GM23338 (cell line): ENCODE data around the gene TTC23. TPM values are rescaled to one million over a fixed set of nuclear protein-coding genes. Genes with fewer than 3 reads are reported as not detected.

Source experiments
- ATAC-seq: fragments of 200-7000 bp; cut with Tn5 transposase; 3 replicates; pipeline ENCODE4 v1.9.1; 2020
- DNase-seq: peaks from one replicate; pipeline ENCODE4 v3.0.0-alpha.2; 2015; ENCODE audit warnings: low spot score
- H2AFZ ChIP-seq: fragments of 200-600 bp; sonication (generic); 2 replicates; pipeline ENCODE4 v1.8.0; 2016; ENCODE audit warnings: antibody characterized with exemption, mild to moderate bottlenecking, moderate library complexity
- H3F3A ChIP-seq: fragments of 200-600 bp; sonication (generic); replicated peaks from 2 replicates; pipeline ENCODE4 v1.8.0; 2017; ENCODE audit warnings: antibody characterized with exemption, mixed run types, low read depth
- H3K27ac ChIP-seq: fragments of 200-600 bp; sonication (generic); 2 replicates; pipeline ENCODE4 v1.6.1; 2016; ENCODE audit warnings: low read depth
- H3K27me3 ChIP-seq: fragments of 200-600 bp; sonication (generic); 2 replicates; pipeline ENCODE4 v1.8.0; 2016; ENCODE audit warnings: mild to moderate bottlenecking, mixed run types, moderate library complexity; ENCODE audit not compliant: insufficient read depth
- H3K36me3 ChIP-seq: fragments of 200-600 bp; sonication (generic); 2 replicates; pipeline ENCODE4 v1.8.0; 2016; ENCODE audit warnings: mild to moderate bottlenecking; ENCODE audit not compliant: insufficient read depth
- H3K4me1 ChIP-seq: fragments of 200-600 bp; sonication (generic); 2 replicates; pipeline ENCODE4 v1.8.0; 2016; ENCODE audit warnings: mild to moderate bottlenecking, moderate library complexity; ENCODE audit not compliant: insufficient read depth
- H3K4me2 ChIP-seq: fragments of 200-600 bp; sonication (generic); 2 replicates; pipeline ENCODE4 v1.7.1; 2017; ENCODE audit warnings: mixed run types
- H3K4me3 ChIP-seq: fragments of 200-600 bp; sonication (generic); 2 replicates; pipeline ENCODE4 v1.6.1; 2016; ENCODE audit warnings: mixed run types
- H3K79me2 ChIP-seq: fragments of 200-600 bp; sonication (generic); replicated peaks from 2 replicates; pipeline ENCODE4 v1.8.0; 2017; ENCODE audit warnings: mild to moderate bottlenecking; ENCODE audit not compliant: insufficient read depth
- H3K9me2 ChIP-seq: fragments of 200-600 bp; sonication (generic); 2 replicates; pipeline ENCODE4 v1.8.0; 2017; ENCODE audit not compliant: insufficient read depth
- H4K20me1 ChIP-seq: fragments of 200-600 bp; sonication (generic); replicated peaks from 2 replicates; pipeline ENCODE4 v1.8.0; 2017; ENCODE audit warnings: mild to moderate bottlenecking; ENCODE audit not compliant: insufficient read depth
- H3K27ac Mint-ChIP-seq: 2 replicates; pipeline ENCODE4 v1.8.0; 2020; ENCODE audit warnings: inconsistent platforms, mild to moderate bottlenecking, moderate library complexity, mixed read lengths
- H3K27me3 Mint-ChIP-seq: 3 replicates; pipeline ENCODE4 v1.8.0; 2022; ENCODE audit warnings: low read depth, mild to moderate bottlenecking, moderate library complexity, mixed read lengths, inconsistent platforms; ENCODE audit not compliant: insufficient read depth, poor library complexity
- H3K36me3 Mint-ChIP-seq: 3 replicates; pipeline ENCODE4 v1.8.0; 2021; ENCODE audit warnings: low read depth, mild to moderate bottlenecking, inconsistent platforms, moderate library complexity, mixed read lengths
- H3K4me1 Mint-ChIP-seq: 3 replicates; pipeline ENCODE4 v1.8.0; 2020; ENCODE audit warnings: mild to moderate bottlenecking, inconsistent platforms, mixed read lengths
- H3K4me3 Mint-ChIP-seq: 3 replicates; pipeline ENCODE4 v1.8.0; 2021; ENCODE audit warnings: moderate library complexity, mild to moderate bottlenecking, inconsistent platforms, mixed read lengths
- H3K9me3 Mint-ChIP-seq: 3 replicates; pipeline ENCODE4 v1.8.0; 2020; ENCODE audit warnings: moderate library complexity, mild to moderate bottlenecking, inconsistent platforms, mixed read lengths
- CREB1 ChIP-seq: fragments of 250-450 bp; sonication (Bioruptor Pico); IDR thresholded peaks from 2 replicates; pipeline ENCODE4 v1.5.0; 2020; ENCODE audit warnings: low read depth, mild to moderate bottlenecking, moderate library complexity
- CTCF ChIP-seq, 2 experiments: fragments of 200-600 bp in 1 of 2; sonication (generic) in 1 of 2; conservative IDR thresholded peaks; 2 replicates each; pipeline versions ENCODE4 v1.5.1 to v1.6.1; 2016 to 2017; ENCODE audit warnings: antibody characterized with exemption in 2 of 2, low read depth in 2 of 2, mild to moderate bottlenecking in 2 of 2, moderate library complexity in 1 of 2
- STAT1 ChIP-seq: IDR thresholded peaks from one replicate; pipeline ENCODE4 v1.6.1; 2016; ENCODE audit warnings: antibody characterized with exemption; ENCODE audit not compliant: unreplicated experiment
- polyA plus RNA-seq: library from polyadenylated mRNA; unstranded; fragments of >200 nt; fragmentation: Nextera tagmentation; extraction: Ambion mirVana; gene quantifications from 2 replicates; pipeline ENCODE4 v1.2.1, GENCODE V29; 2016
- total RNA-seq: library from RNA; depleted of rRNA; stranded (reverse); fragments of >200 nt; shearing (Covaris generic); gene quantifications from 2 replicates; pipeline ENCODE4 v1.2.3, GENCODE V29; 2014
- TF ChIP-seq, protein P1 (sequence below): IDR thresholded peaks from one replicate; pipeline ENCODE4 v1.6.1; 2018; ENCODE audit warnings: antibody characterized with exemption; ENCODE audit not compliant: unreplicated experiment
- TF ChIP-seq, protein P2 (sequence below): IDR thresholded peaks from 2 replicates; pipeline ENCODE4 v1.6.1; 2016; ENCODE audit warnings: antibody characterized with exemption

TTC23 gene
- total and polyA plus RNA-seq, 2 experiments from 2014 or later = 6.3 to 25.2 TPM

GRCh38 chr15:99121691-99122410 lies 127.5 kb downstream of the TTC23 start (continued):
- TF ChIP-seq, protein P1, sequence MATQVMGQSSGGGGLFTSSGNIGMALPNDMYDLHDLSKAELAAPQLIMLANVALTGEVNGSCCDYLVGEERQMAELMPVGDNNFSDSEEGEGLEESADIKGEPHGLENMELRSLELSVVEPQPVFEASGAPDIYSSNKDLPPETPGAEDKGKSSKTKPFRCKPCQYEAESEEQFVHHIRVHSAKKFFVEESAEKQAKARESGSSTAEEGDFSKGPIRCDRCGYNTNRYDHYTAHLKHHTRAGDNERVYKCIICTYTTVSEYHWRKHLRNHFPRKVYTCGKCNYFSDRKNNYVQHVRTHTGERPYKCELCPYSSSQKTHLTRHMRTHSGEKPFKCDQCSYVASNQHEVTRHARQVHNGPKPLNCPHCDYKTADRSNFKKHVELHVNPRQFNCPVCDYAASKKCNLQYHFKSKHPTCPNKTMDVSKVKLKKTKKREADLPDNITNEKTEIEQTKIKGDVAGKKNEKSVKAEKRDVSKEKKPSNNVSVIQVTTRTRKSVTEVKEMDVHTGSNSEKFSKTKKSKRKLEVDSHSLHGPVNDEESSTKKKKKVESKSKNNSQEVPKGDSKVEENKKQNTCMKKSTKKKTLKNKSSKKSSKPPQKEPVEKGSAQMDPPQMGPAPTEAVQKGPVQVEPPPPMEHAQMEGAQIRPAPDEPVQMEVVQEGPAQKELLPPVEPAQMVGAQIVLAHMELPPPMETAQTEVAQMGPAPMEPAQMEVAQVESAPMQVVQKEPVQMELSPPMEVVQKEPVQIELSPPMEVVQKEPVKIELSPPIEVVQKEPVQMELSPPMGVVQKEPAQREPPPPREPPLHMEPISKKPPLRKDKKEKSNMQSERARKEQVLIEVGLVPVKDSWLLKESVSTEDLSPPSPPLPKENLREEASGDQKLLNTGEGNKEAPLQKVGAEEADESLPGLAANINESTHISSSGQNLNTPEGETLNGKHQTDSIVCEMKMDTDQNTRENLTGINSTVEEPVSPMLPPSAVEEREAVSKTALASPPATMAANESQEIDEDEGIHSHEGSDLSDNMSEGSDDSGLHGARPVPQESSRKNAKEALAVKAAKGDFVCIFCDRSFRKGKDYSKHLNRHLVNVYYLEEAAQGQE = no peak
- TF ChIP-seq, protein P2, sequence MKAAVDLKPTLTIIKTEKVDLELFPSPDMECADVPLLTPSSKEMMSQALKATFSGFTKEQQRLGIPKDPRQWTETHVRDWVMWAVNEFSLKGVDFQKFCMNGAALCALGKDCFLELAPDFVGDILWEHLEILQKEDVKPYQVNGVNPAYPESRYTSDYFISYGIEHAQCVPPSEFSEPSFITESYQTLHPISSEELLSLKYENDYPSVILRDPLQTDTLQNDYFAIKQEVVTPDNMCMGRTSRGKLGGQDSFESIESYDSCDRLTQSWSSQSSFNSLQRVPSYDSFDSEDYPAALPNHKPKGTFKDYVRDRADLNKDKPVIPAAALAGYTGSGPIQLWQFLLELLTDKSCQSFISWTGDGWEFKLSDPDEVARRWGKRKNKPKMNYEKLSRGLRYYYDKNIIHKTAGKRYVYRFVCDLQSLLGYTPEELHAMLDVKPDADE = no peak
- TF ChIP-seq STAT1 = no peak
- no peak for TF ChIP-seq CTCF (conservative IDR thresholded peaks at IDR 0.05; ENCODE audit: low read depth in 2 of 2)

- no peak for DNase-seq
- H3K27ac ChIP-seq = no peak overlapping the region
- H3K27ac Mint-ChIP-seq = no peak overlapping the region
Observed at GRCh38 chr15:99121207-99121606, 128.2 kb downstream of the TTC23 start.

More at GRCh38 chr15:99121207-99121606, 128.2 kb downstream of the TTC23 start:
- Mint-ChIP-seq H3K36me3 (0 out of 3 replicates have a peak, but pooled peaks cover 2% of the 10 kb centered on the region), H3K27me3 (peaks cover 2% of the 10 kb centered on the region), H3K9me3 (no peaks in the 10 kb centered on the region; the same call in 2 of the 3 replicates), H3K4me3 (no peak overlapping the region), H3K4me1 (peaks cover 30% of the 10 kb centered on the region)
- TF ChIP-seq CREB1 (CRISPR knock-in tag) = no peak
- Histone ChIP-seq H4K20me1 (no peaks in the 10 kb centered on the region), H2AFZ (no peak overlapping the region), H3K4me2 (no peak overlapping the region), H3K4me1 (no peaks in the 10 kb centered on the region), H3K79me2 (no peaks in the 10 kb centered on the region), H3K4me3 (no peak overlapping the region), H3F3A (no peaks in the 10 kb centered on the region), H3K27me3 (no peaks in the 10 kb centered on the region), H3K36me3 (no peaks in the 10 kb centered on the region), H3K9me2 (no peaks in the 10 kb centered on the region)
- no peak for ATAC-seq
